ENCODE results near the gene PGM2.
A peak's percentile ranks its signal among the peaks of the same experiment; 100 is the strongest.
"Not testable (repeated sequence)": the region's sequence is repeated elsewhere in the genome, so short reads cannot be mapped to it uniquely, and the experiment has no call there.

The PGM2 gene

GRCh38 chr4:37820458-37820857 lies 6.0 kb upstream of the PGM2 start:
- not testable (repeated sequence) for DNase-seq

- peak; percentile 9 for DNase-seq
These were observed 4.4 kb upstream of the PGM2 start for GRCh38 chr4:37821953-37822605.

GRCh38 chr4:37825501-37825900 lies 985 bp upstream of the PGM2 start:
- DNase-seq, result not testable (repeated sequence)

GRCh38 chr4:37825968-37826294 lies 555 bp upstream of the PGM2 start:
- no peak for DNase-seq

- no peak for DNase-seq
These were observed 672 bp downstream of the PGM2 start for GRCh38 chr4:37827030-37827685.

- DNase-seq, result no peak
These were observed 1.4 kb downstream of the PGM2 start for GRCh38 chr4:37827802-37828321.

- no peak for DNase-seq
These were observed 2.4 kb downstream of the PGM2 start for GRCh38 chr4:37828843-37829242.

GRCh38 chr4:37830640-37831039 lies 4.2 kb downstream of the PGM2 start:
- no peak for DNase-seq

GRCh38 chr4:37835031-37835430 lies 8.5 kb downstream of the PGM2 start:
- no peak for DNase-seq

GRCh38 chr4:37835806-37836205 lies 9.3 kb downstream of the PGM2 start:
- no peak for DNase-seq

GRCh38 chr4:37836274-37836673 lies 9.8 kb downstream of the PGM2 start:
- DNase-seq, result no peak

- no peak for DNase-seq
These were observed 10.5 kb downstream of the PGM2 start for GRCh38 chr4:37836838-37837440.

GRCh38 chr4:37837446-37837845 lies 11.0 kb downstream of the PGM2 start:
- no peak for DNase-seq

GRCh38 chr4:37839426-37839825 lies 12.9 kb downstream of the PGM2 start:
- DNase-seq, result no peak

- DNase-seq, result no peak
These were observed 17.7 kb downstream of the PGM2 start for GRCh38 chr4:37844204-37844603.

- no peak for DNase-seq
These were observed 18.7 kb downstream of the PGM2 start for GRCh38 chr4:37845201-37845600.

GRCh38 chr4:37847311-37847884 lies 20.9 kb downstream of the PGM2 start:
- DNase-seq, result no peak

GRCh38 chr4:37852376-37852775 lies 25.9 kb downstream of the PGM2 start:
- no peak for DNase-seq

- DNase-seq, result no peak
These were observed 31.6 kb downstream of the PGM2 start for GRCh38 chr4:37858112-37858511.

- DNase-seq, result no peak
These were observed 32.4 kb downstream of the PGM2 start for GRCh38 chr4:37858872-37859271.

- DNase-seq, result peak; percentile 38
These were observed 33.8 kb downstream of the PGM2 start for GRCh38 chr4:37860266-37860665.

GRCh38 chr4:37862961-37863360 lies 36.5 kb downstream of the PGM2 start:
- DNase-seq, result no peak

GRCh38 chr4:37864786-37865185 lies 38.3 kb downstream of the PGM2 start:
- DNase-seq, result no peak

GRCh38 chr4:37865450-37865849 lies 39.0 kb downstream of the PGM2 start:
- no peak for DNase-seq
